ENCODE measurements around the gene PTPRH.
"Not testable (repeated sequence)": the region's sequence is repeated elsewhere in the genome, so short reads cannot be mapped to it uniquely, and the experiment has no call there.

Gene PTPRH

GRCh38 chr19:55227241-55228014 is 18.1 kb upstream of the PTPRH start:
- intact Hi-C loops (cut with DNase I) = no loop called here
- peak in 1 of 10 donors; percentile 71 for DNase-seq

GRCh38 chr19:55226788-55227187 is 17.5 kb upstream of the PTPRH start:
- DNase-seq = peak in 1 of 10 donors; percentile 67
- intact Hi-C loops (cut with DNase I) = no loop called here

- DNase-seq = peak in 2 of 10 donors; percentile 52 to 68
- intact Hi-C loops (cut with DNase I) = no loop called here
Observed at GRCh38 chr19:55226273-55226672, 17.0 kb upstream of the PTPRH start.

GRCh38 chr19:55225415-55225958 is 16.2 kb upstream of the PTPRH start:
- intact Hi-C loops (cut with DNase I) = no loop called here
- DNase-seq = peak in 1 of 10 donors; percentile 7

GRCh38 chr19:55224679-55225414 is 15.5 kb upstream of the PTPRH start:
- peak in 2 of 10 donors; percentile 9 to 26 for DNase-seq
- intact Hi-C loops (cut with DNase I) = not testable (repeated sequence)

GRCh38 chr19:55224038-55224665 is 14.9 kb upstream of the PTPRH start:
- peak in 2 of 10 donors; percentile 49 to 61 for DNase-seq
- intact Hi-C loops (cut with DNase I) = no loop called here

GRCh38 chr19:55223291-55224037 is 14.2 kb upstream of the PTPRH start:
- DNase-seq = peak in 2 of 10 donors; percentile 24 to 55
- intact Hi-C loops (cut with DNase I) = no loop called here

- intact Hi-C loops (cut with DNase I) = no loop called here
- no peak for DNase-seq
Observed at GRCh38 chr19:55220525-55220924, 11.2 kb upstream of the PTPRH start.

- peak; percentile 67 to 98 (median 84) for DNase-seq
- intact Hi-C loops (cut with DNase I) = loop anchor here (2.0 to 5.0 kb wide), 2 partner anchors 39 to 42 kb away; partner anchors contain the start of gene PPP6R1
Observed at GRCh38 chr19:55216461-55217198, 7.3 kb upstream of the PTPRH start.

- DNase-seq = no peak
- intact Hi-C loops (cut with DNase I) = no loop called here
Observed at GRCh38 chr19:55213547-55213946, 4.2 kb upstream of the PTPRH start.

GRCh38 chr19:55212447-55212846 is 3.1 kb upstream of the PTPRH start:
- intact Hi-C loops (cut with DNase I) = no loop called here
- DNase-seq = peak in 2 of 10 donors; percentile 26 to 52

- DNase-seq = peak in 1 of 10 donors; percentile 20
- intact Hi-C loops (cut with DNase I) = no loop called here
Observed at GRCh38 chr19:55209693-55210472, 582 bp upstream of the PTPRH start.

- DNase-seq = peak in 7 of 10 donors; percentile 35 to 88 (median 52)
- intact Hi-C loops (cut with DNase I) = no loop called here
Observed at GRCh38 chr19:55206664-55207500, 2.4 kb downstream of the PTPRH start.

GRCh38 chr19:55202199-55202598 is 7.1 kb downstream of the PTPRH start:
- peak in 2 of 10 donors; percentile 20 to 63 for DNase-seq
- intact Hi-C loops (cut with DNase I) = not testable (repeated sequence)

GRCh38 chr19:55199620-55200204 is 9.6 kb downstream of the PTPRH start:
- intact Hi-C loops (cut with DNase I) = no loop called here
- DNase-seq = no peak

- no peak for DNase-seq
- intact Hi-C loops (cut with DNase I) = no loop called here
Observed at GRCh38 chr19:55198651-55199050, 10.7 kb downstream of the PTPRH start.

- intact Hi-C loops (cut with DNase I) = no loop called here
- DNase-seq = peak in 1 of 10 donors; percentile 22
Observed at GRCh38 chr19:55197528-55197927, 11.8 kb downstream of the PTPRH start.

All from posterior cingulate gyrus (tissue), 11 donors.